Endothelial cell of umbilical vein (primary cell): Measurements from ENCODE around the gene TFIP11. TPM values are rescaled to one million over a fixed set of nuclear protein-coding genes. Genes with fewer than 3 reads are reported as not detected.

Source experiments
- BruUV-seq: library from RNA; stranded (reverse); fragments of 400-500 nt; replicated peaks from 2 replicates; lab custom pipeline; 2021; lab: Mats Ljungman, UMichigan
- CTCF ChIA-PET: fragments of 300-600, 350-600 bp; sonication (Branson Sonifier 250); formaldehyde crosslinking; loops from one replicate; lab custom pipeline; 2021; ENCODE audit warnings: antibody characterized with exemption, inconsistent platforms; lab: Charles Lee
- POLR2A ChIA-PET: fragments of 300-600, 350-600 bp; sonication (Branson Sonifier 250); formaldehyde crosslinking; loops from one replicate; lab custom pipeline; 2021; ENCODE audit warnings: antibody characterized with exemption, inconsistent platforms; lab: Charles Lee
- DNase-seq: peaks from one replicate; pipeline ENCODE4 v3.0.0-alpha.2; 2011; ENCODE audit warnings: low read depth, low spot score
- FAIRE-seq: peaks from 2 replicates; lab custom pipeline; 2011; peaks lifted over from hg19 to GRCh38; lab: Jason Lieb, UNC
- H2AFZ ChIP-seq: 2 replicates; pipeline ENCODE4 v1.6.0; 2012; ENCODE audit warnings: low read depth, low read length, control low read depth, inconsistent platforms
- H3K27ac ChIP-seq: 2 replicates; pipeline ENCODE4 v1.5.1; 2011; ENCODE audit warnings: low read depth, mild to moderate bottlenecking, control low read depth, low read length, moderate library complexity; ENCODE audit not compliant: insufficient read depth
- H3K27me3 ChIP-seq, 2 experiments: 2 replicates each; pipeline versions ENCODE4 v1.6.0 to v1.6.1; 2011; ENCODE audit warnings: low read length in 2 of 2, mixed read lengths in 1 of 2; ENCODE audit not compliant: control insufficient read depth in 2 of 2, insufficient read depth in 2 of 2
- H3K36me3 ChIP-seq, 2 experiments: 2 replicates in 1 of 2; 3 replicates in 1 of 2; pipeline ENCODE4 v1.5.1; 2011; ENCODE audit warnings: low read length in 2 of 2, mild to moderate bottlenecking in 1 of 2, moderate library complexity in 1 of 2; ENCODE audit not compliant: control insufficient read depth in 2 of 2, insufficient read depth in 2 of 2; ENCODE audit errors: extremely low read depth in 1 of 2
- H3K4me1 ChIP-seq: 3 replicates; pipeline ENCODE4 v1.5.1; 2011; ENCODE audit warnings: mild to moderate bottlenecking, low read length; ENCODE audit not compliant: control insufficient read depth, insufficient read depth; ENCODE audit errors: extremely low read depth
- H3K4me2 ChIP-seq: 2 replicates; pipeline ENCODE4 v1.6.1; 2011; ENCODE audit warnings: low read length, control low read depth, mixed read lengths; ENCODE audit not compliant: insufficient read depth
- H3K4me3 ChIP-seq, 3 experiments: fragments of 200-600 bp in 1 of 3; sonication (generic), shearing (Covaris generic) in 1 of 3; replicated peaks in 1 of 3; 2 replicates each; pipeline ENCODE4 v1.5.1; 2011 to 2016; ENCODE audit warnings: control low read depth in 3 of 3, low read length in 3 of 3, mild to moderate bottlenecking in 2 of 3, inconsistent platforms in 1 of 3, low read depth in 1 of 3, moderate library complexity in 1 of 3; ENCODE audit not compliant: insufficient read depth in 1 of 3
- H3K79me2 ChIP-seq: 2 replicates; pipeline ENCODE4 v1.6.0; 2012; ENCODE audit warnings: low read length, inconsistent platforms; ENCODE audit not compliant: control insufficient read depth, insufficient read depth
- H3K9ac ChIP-seq: replicated peaks from 2 replicates; pipeline ENCODE3; 2011; ENCODE audit warnings: low read length, control low read depth; ENCODE audit not compliant: insufficient read depth; ENCODE audit errors: extremely low read depth
- H3K9me1 ChIP-seq: replicated peaks from 3 replicates; pipeline ENCODE4 v1.6.0; 2011; ENCODE audit warnings: mild to moderate bottlenecking, low read length; ENCODE audit not compliant: control insufficient read depth, insufficient read depth; ENCODE audit errors: extremely low read depth
- H3K9me3 ChIP-seq: replicated peaks from 2 replicates; pipeline ENCODE4 v1.5.1; 2012; ENCODE audit warnings: low read length, inconsistent platforms; ENCODE audit not compliant: control insufficient read depth, insufficient read depth
- H4K20me1 ChIP-seq: replicated peaks from 2 replicates; pipeline ENCODE3; 2011; ENCODE audit warnings: mild to moderate bottlenecking, low read length; ENCODE audit not compliant: control insufficient read depth, insufficient read depth; ENCODE audit errors: extremely low read depth
- CTCF ChIP-seq, 2 donors: IDR thresholded peaks; 1 replicate in 1 of 2; 2 replicates in 1 of 2; pipeline ENCODE4 v1.5.1; 2011; ENCODE audit warnings: low read length in 2 of 2, mild to moderate bottlenecking in 2 of 2, moderate library complexity in 2 of 2, control low read depth in 1 of 2, inconsistent platforms in 1 of 2, low read depth in 1 of 2; ENCODE audit not compliant: insufficient read depth in 1 of 2; ENCODE audit errors: extremely low read depth in 1 of 2
- EZH2 ChIP-seq: IDR thresholded peaks from 2 replicates; pipeline ENCODE4 v1.6.1; 2012; ENCODE audit warnings: borderline replicate concordance, low read depth, mild to moderate bottlenecking, moderate library complexity, low read length, inconsistent platforms; ENCODE audit not compliant: severe bottlenecking
- FOS ChIP-seq: IDR thresholded peaks from 2 replicates; pipeline ENCODE4 v1.6.1; 2011; ENCODE audit warnings: mild to moderate bottlenecking, low read length, moderate library complexity, borderline replicate concordance; ENCODE audit not compliant: insufficient read depth
- GATA2 ChIP-seq: IDR thresholded peaks from 2 replicates; pipeline ENCODE4 v1.7.0; 2011; ENCODE audit warnings: low read depth, mild to moderate bottlenecking, moderate library complexity, mixed read lengths, low read length; ENCODE audit not compliant: insufficient read length, insufficient read depth
- JUN ChIP-seq: IDR thresholded peaks from 2 replicates; pipeline ENCODE4 v1.6.1; 2011; ENCODE audit warnings: borderline replicate concordance, low read depth; ENCODE audit not compliant: insufficient read length, insufficient read depth
- MAX ChIP-seq: IDR thresholded peaks from 2 replicates; pipeline ENCODE4 v1.6.1; 2011; ENCODE audit not compliant: insufficient read depth, insufficient read length
- MYC ChIP-seq: IDR thresholded peaks from one replicate; pipeline ENCODE4 v1.6.1; 2011; ENCODE audit warnings: mild to moderate bottlenecking, low read depth, low read length
- POLR2A ChIP-seq: IDR thresholded peaks from 2 replicates; pipeline ENCODE4 v1.6.1; 2012; ENCODE audit warnings: low read depth, mild to moderate bottlenecking, control low read depth, low read length
- POLR2AphosphoS5 ChIP-seq: IDR thresholded peaks from 2 replicates; pipeline ENCODE4 v1.6.1; 2012; ENCODE audit warnings: low read depth, mild to moderate bottlenecking, control low read depth, low read length, moderate library complexity; ENCODE audit not compliant: insufficient read depth
- dilution Hi-C: fragments of 300-500 bp; cut with MboI; formaldehyde crosslinking; loops from one replicate; pipeline ENCODE4 v1.15.0; 2019; ENCODE audit warnings: low sequenced_read_pairs; ENCODE audit not compliant: extremely low pct_ligation_motif_present
- intact Hi-C: fragments of 100-400 bp; cut with micrococcal nuclease; formaldehyde crosslinking; loops from one replicate; pipeline ENCODE4 v1.10.0; 2022
- polyA plus RNA-seq, 4 experiments: library from polyadenylated mRNA; depleted of rRNA in 3 of 4; stranded (reverse) in 3 of 4; unstranded in 1 of 4; fragments of >200 nt; gene quantifications; 2 replicates each; pipeline versions ENCODE4 v1.2.1 to v1.2.3, GENCODE V29; 2011 to 2012; ENCODE audit warnings: missing spikeins in 1 of 4
- total RNA-seq: library from RNA; stranded (reverse); gene quantifications from 2 replicates; pipeline ENCODE4 v1.2.3, GENCODE V29; 2021

Gene TFIP11
- total and polyA plus RNA-seq, 2 donors (not counting 3 experiments of a cell fraction or from before 2014, with no cell fraction given): 35.7 to 54.9 TPM

- dilution Hi-C loops: no loop called here
- Histone ChIP-seq H3K27ac (no peak overlapping the region), H3K9me3 (no peaks in the 10 kb centered on the region), H3K9me1 (no peaks in the 10 kb centered on the region), H3K36me3 (peaks cover 0 to 10% of the 10 kb centered on the region in 2 experiments), H3K79me2 (no peaks in the 10 kb centered on the region), H3K4me2 (no peak overlapping the region), H4K20me1 (no peaks in the 10 kb centered on the region), H3K4me3 (no peak overlapping the region), H2AFZ (no peak overlapping the region), H3K9ac (no peak overlapping the region), H3K27me3 (no peaks in the 10 kb centered on the region), H3K4me1 (no peaks in the 10 kb centered on the region)
- FAIRE-seq: no peak
- no peak for TF ChIP-seq JUN
- POLR2A ChIA-PET: interaction anchor here (0.9 kb wide), 1 partner anchor 17 kb away, joined by 3 read pairs; no protein-coding TSS in a partner anchor
- BruUV-seq: no TSS peak
- no peak for DNase-seq
- CTCF ChIA-PET: interaction anchor here (1.2 to 3.0 kb wide), 4 partner anchors 12 to 83 kb away, joined by 4 to 9 read pairs (median 6); no protein-coding TSS in a partner anchor
- intact Hi-C loops: no loop called here
Measured at GRCh38 chr22:26447584-26448329, 64.5 kb downstream of the TFIP11 start.

- Histone ChIP-seq H3K9ac (no peak overlapping the region), H2AFZ (no peak overlapping the region), H3K9me1 (no peaks in the 10 kb centered on the region), H3K4me1 (no peaks in the 10 kb centered on the region), H3K79me2 (no peaks in the 10 kb centered on the region), H3K9me3 (no peaks in the 10 kb centered on the region), H3K4me2 (no peak overlapping the region), H3K27me3 (no peaks in the 10 kb centered on the region), H3K36me3 (peaks cover 0 to 5% of the 10 kb centered on the region in 2 experiments), H3K27ac (no peak overlapping the region), H3K4me3 (no peak overlapping the region), H4K20me1 (no peaks in the 10 kb centered on the region)
- ChIA-PET CTCF (interaction anchor here (1.1 to 3.0 kb wide), 2 partner anchors 82 to 83 kb away, joined by 4 to 9 read pairs; no protein-coding TSS in a partner anchor), POLR2A (no interaction called here)
- no peak for TF ChIP-seq POLR2A
- TF ChIP-seq CTCF (IDR thresholded peaks at IDR 0.05; ENCODE audit: extremely low read depth in 1 of 2, insufficient read depth in 1 of 2, low read depth in 1 of 2, low read length in 2 of 2): no peak
- no peak for TF ChIP-seq EZH2
- TF ChIP-seq GATA2: no peak
- no peak for TF ChIP-seq MYC
- no peak for TF ChIP-seq FOS
- no peak for TF ChIP-seq POLR2AphosphoS5
- no peak for TF ChIP-seq JUN
- TF ChIP-seq MAX: no peak
- BruUV-seq: no TSS peak
- dilution Hi-C loops: no loop called here
- DNase-seq (no peak), FAIRE-seq (no peak)
- intact Hi-C loops: no loop called here
Measured at GRCh38 chr22:26446808-26447515, 65.3 kb downstream of the TFIP11 start.
